B cell (primary cell): ENCODE data around the gene GALNT10.

Experiments used
- CTCF ChIP-seq: fragments of 200-600 bp; IDR thresholded peaks from one replicate; pipeline ENCODE4 v1.8.0; 2022; ENCODE audit warnings: antibody characterized with exemption, mild to moderate bottlenecking
- EZH2 ChIP-seq: IDR thresholded peaks from 2 replicates; pipeline ENCODE4 v1.6.1; 2012; ENCODE audit warnings: borderline replicate concordance, low read depth, mild to moderate bottlenecking, moderate library complexity, low read length; ENCODE audit not compliant: insufficient read depth, poor library complexity, severe bottlenecking

GRCh38 chr5:154168395-154168794 lies 22.1 kb upstream of the GALNT10 start:
- TF ChIP-seq CTCF: no peak
- no peak for TF ChIP-seq EZH2
